GM19025 (cell line): ENCODE results near the gene WASF3.
"Not testable (repeated sequence)": the region's sequence is repeated elsewhere in the genome, so short reads cannot be mapped to it uniquely, and the experiment has no call there.

Experiments
- ATAC-seq: cut with Tn5 transposase; IDR thresholded peaks from one replicate; pipeline ENCODE4 v1.9.1; 2021; ENCODE audit warnings: mild to moderate bottlenecking, low read depth, moderate library complexity; ENCODE audit not compliant: unreplicated experiment

The WASF3 gene

GRCh38 chr13:26621731-26622401 lies 64.4 kb downstream of the WASF3 start:
- ATAC-seq = no peak

DNA sequence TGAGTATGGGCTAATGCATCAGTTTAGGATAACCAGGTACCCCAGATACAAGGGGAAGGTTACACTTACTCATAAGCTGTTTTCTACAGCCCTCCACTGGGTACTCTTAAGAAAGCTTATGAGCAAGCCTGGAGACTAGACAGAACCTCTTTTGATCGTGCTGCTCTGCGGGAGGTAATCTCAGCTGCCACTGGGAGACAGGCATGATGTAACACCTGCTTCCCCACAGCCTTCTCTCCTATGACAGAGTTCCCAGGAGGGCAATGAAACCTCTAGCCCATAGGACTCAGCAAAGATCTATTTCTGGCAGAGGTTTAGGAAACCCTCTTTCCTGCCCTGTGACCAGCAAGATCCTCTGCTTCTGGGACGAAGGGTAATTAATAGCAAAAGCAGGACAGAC lies 65.6 kb downstream of the WASF3 start:
- no peak for ATAC-seq

DNA sequence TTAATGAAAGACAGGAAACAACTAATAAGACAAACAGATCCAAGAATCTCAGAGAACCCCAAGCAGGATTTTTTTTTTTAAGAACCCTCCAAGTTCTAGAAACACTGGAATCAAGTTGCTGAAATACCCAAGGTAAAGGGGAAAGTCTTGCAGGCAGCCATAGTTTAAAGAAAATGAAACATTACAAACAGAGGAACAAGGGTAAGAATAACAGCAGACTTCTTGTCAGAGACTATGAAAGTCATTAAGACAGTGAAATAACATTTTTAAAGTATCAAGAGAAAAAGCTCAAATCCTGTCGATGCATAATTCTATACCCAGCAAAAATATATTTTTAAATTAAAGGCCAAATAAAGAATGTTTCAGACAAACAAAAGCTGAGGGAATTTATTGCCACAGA lies 67.1 kb downstream of the WASF3 start:
- ATAC-seq = no peak

GRCh38 chr13:26626271-26626670 lies 68.8 kb downstream of the WASF3 start:
- ATAC-seq = no peak

DNA sequence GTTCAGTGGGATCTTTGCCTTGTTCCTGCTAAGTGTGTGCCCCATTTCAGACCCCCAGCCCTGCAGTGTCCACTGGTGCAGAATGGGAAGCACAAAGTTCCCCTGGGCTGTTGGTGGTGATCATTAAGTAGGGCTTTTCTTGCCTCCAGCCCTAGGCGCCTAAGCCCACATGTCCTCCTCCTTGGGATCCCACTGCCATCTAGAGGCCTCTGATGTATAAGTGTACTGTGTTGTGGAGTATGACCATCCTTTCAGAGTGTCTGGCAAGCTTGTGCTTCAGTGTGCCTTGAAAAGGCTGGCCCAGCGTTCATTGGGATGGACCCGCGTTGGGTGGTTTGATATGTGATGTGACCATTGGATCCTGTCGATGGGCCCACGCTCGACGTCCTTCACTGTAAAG lies 71.2 kb downstream of the WASF3 start:
- no peak for ATAC-seq

DNA sequence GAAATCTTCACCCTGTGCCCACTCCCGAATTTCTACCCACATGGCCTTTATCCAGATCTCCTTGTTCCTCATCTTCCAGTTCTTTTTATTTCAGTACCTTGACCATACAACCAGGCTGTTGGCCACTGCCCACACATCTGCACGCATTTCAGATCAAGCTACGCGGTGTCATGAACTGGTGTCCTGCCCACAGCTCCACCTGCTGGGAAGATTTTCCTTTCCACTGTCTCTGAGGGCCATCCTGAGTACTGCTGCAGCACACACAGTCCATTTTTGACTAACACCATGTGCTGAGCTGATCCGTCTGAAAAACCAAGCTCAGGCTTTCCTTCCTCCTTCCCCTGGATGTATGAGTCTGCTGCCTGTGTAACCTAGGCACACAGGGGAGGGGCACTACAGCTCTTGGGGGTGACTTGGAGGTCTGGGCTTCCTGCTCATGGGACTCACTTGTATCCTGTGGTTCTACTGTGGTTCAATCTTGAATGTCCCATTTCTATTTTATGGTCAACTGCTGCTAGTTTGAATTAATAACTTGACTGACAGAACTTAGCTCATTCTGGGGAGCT lies 71.9 kb downstream of the WASF3 start:
- ATAC-seq = no peak

DNA sequence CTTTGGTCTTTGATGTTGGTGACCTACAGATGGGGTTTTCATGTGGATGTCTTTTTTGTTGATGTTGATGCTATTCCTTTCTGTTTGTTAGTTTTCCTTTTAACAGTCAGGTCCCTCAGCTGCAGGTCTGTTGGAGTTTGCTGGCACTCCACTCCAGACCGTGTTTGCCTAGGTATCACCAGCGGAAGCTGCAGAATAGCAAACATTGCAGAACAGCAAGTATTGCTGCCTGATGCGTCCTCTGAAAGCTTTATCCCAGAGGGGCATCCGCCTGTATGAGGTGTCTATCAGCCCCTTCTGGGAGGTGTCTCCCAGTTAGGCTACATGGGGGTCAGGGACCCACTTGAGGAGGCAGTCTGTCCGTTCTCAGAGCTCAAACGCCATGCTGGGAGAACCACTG lies 78.2 kb downstream of the WASF3 start:
- ATAC-seq = not testable (repeated sequence)

DNA sequence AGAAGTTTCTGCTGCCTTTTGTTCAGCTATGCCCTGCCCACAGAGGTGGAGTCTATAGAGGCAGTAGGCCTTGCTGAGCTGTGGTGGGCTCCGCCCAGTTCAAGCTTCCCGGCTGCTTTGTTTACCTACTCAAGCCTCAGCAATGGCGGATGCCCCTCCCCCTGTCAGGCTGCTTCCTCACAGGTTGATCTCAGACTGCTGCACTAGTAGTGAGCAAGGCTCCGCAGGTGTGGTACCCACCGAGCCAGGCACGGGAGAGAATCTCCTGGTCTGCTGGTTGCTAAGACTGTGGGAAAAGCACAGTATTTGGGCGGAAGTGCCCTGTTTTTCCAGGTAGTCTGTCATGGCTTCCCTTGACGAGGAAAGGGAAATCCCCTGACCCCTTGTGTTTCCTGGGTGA lies 78.6 kb downstream of the WASF3 start:
- ATAC-seq = not testable (repeated sequence)

GRCh38 chr13:26646603-26647002 lies 89.1 kb downstream of the WASF3 start:
- ATAC-seq = no peak

DNA sequence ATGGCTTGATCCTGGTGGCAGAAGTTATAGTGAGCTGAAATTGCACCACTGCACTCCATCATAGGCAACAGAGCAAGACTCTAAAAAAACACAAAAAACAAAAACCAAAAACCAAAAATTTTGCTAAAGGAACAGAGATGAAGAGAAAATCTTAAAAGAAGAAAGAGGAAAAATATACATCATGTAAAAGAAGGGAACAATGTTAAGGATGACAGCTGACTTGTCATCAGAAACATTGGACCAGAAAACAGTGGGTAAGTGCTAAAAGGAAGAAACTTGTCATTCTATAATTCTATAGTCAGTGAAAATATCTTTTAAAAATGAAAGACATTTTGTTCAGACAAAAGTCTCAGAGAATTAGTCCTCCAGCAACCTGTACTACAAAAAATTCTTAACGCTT lies 93.8 kb downstream of the WASF3 start:
- no peak for ATAC-seq

GRCh38 chr13:26653310-26653709 lies 95.8 kb downstream of the WASF3 start:
- ATAC-seq = no peak

- ATAC-seq = no peak
Measured at GRCh38 chr13:26653842-26654241, 96.4 kb downstream of the WASF3 start.

- ATAC-seq = no peak
Measured at GRCh38 chr13:26656919-26657318, 99.4 kb downstream of the WASF3 start.

- no peak for ATAC-seq
Measured at GRCh38 chr13:26658448-26659385, 101.2 kb downstream of the WASF3 start.

DNA sequence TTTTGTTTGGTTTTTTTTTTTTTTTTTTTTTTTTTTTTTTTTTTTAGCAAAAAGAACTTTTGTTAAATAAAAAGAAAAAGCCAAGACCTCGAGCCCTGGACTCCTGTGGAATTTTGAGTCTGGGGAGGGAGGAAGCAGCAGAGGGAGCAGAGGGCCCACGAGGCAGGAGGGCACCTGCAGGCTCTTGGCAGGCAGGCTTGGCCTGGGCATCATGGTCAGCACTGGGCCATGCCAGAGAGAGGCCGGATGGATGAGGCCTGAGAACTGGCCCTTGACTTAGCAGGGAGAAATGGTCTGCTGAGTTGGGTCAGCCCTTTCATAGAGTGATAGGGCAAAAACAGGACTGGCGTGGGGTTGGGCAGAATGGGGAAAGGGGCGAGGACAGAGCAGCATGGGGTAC lies 102.7 kb downstream of the WASF3 start:
- no peak for ATAC-seq

DNA sequence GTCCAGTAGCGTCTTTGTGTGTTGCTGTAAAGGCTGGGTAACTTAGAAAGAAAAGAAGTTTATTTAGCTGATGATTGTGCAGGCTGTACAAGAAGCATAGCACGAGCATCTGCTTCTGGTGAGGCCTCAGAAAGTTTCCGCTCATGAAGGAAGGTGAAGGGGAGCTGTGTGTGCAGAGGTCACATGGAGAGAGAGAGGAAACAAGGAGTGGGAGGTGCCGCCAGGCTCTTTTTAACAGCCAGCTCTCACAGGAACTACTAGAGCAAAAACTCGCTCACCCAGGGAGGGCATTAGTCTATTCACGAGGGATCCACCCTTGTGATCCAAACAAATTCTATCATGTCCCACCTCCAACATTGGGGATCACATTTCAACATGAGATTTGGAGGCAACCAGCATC lies 103.3 kb downstream of the WASF3 start:
- no peak for ATAC-seq

- ATAC-seq = no peak
Measured at GRCh38 chr13:26663791-26664190, 106.3 kb downstream of the WASF3 start.

GRCh38 chr13:26664286-26664685 lies 106.8 kb downstream of the WASF3 start:
- ATAC-seq = no peak

- no peak for ATAC-seq
Measured at GRCh38 chr13:26664876-26665275, 107.4 kb downstream of the WASF3 start.

- ATAC-seq = no peak
Measured at GRCh38 chr13:26668357-26669146, 111.1 kb downstream of the WASF3 start.

DNA sequence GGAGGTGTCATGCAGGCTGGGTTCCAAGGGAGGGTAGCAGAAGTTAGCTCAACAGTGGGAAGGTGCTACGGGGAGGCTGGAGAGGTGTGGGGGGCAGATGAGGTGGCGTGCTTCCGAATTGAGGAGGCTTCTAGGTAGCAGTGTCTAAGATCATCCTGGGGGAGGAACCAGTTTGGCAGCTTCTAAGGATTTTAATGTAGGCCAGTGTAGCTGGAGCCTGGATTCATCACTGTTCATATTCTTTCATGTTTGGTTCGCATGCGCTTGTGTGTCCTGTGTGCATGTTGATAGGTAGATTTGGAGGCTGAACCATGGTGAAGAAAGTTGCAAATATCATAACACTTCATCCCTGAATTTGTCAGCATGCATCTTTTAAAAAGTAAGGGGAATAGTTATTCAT lies 116.4 kb downstream of the WASF3 start:
- ATAC-seq = no peak
